Omental fat pad (tissue), 4 donors: Measurements from ENCODE around the gene PHLDA2. TPM values are rescaled to one million over a fixed set of nuclear protein-coding genes. Genes with fewer than 3 reads are reported as not detected.

Experiments
- ATAC-seq: fragments of 150-250 bp; one replicate; pipeline ENCODE4 v1.9.1; 2016; ENCODE audit warnings: mild to moderate bottlenecking, moderate library complexity; ENCODE audit not compliant: low FRiP score
- DNase-seq: peaks from one replicate; pipeline ENCODE4 v3.0.0-alpha.2; 2019; ENCODE audit warnings: low spot score
- CTCF ChIP-seq, 3 donors: fragments of 450-650 bp; IDR thresholded peaks; one replicate each; pipeline ENCODE4 v1.5.1; 2016 to 2017; ENCODE audit warnings: antibody characterized with exemption in 3 of 3, mild to moderate bottlenecking in 3 of 3, moderate library complexity in 2 of 3
- total RNA-seq, 4 donors: library from RNA; depleted of rRNA; stranded (reverse); fragments of >200 nt; gene quantifications; one replicate each; pipeline ENCODE4 v1.1.0, GENCODE V29; 2016

Gene PHLDA2
- total RNA-seq, 4 donors from 2014 or later: 3.8 to 10.2 (median 7.1) TPM; not detected in 1

DNA sequence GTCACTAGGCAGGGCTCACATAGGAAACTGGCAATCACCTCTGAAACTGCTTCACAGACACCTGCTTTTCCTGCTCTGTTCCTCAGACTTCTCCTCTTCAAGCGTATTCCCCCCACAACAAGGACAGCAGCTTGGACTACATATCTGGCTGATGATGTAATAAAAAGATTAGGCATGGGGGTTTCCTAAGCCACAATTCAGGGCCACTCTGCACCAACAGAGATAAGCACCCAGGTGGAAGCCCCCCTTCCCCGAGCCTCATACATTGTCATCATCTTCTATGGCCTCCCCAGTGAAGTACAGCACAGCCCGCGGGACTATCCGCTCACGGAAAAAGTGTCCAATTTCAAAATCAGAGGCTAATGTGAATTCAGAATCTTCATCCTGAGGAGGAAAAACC, 25.0 kb upstream of the PHLDA2 start:
- DNase-seq: no peak
- no peak for TF ChIP-seq CTCF (IDR thresholded peaks at IDR 0.05)
- ATAC-seq: no peak

DNA sequence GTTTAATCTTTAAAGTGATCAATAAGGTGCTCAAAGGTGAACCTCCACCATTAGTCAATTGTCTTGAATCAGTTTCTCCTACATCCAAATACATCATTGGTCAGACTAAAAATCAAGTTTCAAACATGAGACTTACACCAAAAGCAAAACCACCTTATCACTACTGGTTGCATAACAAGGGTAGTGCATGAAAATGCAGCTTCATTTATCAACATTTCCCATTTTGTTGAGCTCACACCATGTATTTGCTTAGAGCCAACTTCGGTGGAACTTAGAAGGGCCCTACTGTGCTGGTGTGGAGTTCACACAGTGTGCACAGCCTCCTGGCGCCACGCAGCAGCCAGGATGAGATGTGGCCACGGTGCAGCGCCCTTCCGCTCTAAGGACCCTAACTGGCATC, 23.1 kb upstream of the PHLDA2 start:
- DNase-seq (no peak), ATAC-seq (no peak)
- no peak for TF ChIP-seq CTCF (IDR thresholded peaks at IDR 0.05)

- no peak for TF ChIP-seq CTCF (IDR thresholded peaks at IDR 0.05)
- DNase-seq (no peak), ATAC-seq (no peak)
Measured at GRCh38 chr11:2951231-2952110, 22.3 kb upstream of the PHLDA2 start.

- ATAC-seq: no peak
- no peak for DNase-seq
- no peak for TF ChIP-seq CTCF (IDR thresholded peaks at IDR 0.05)
Measured at GRCh38 chr11:2950825-2951224, 21.6 kb upstream of the PHLDA2 start.

DNA sequence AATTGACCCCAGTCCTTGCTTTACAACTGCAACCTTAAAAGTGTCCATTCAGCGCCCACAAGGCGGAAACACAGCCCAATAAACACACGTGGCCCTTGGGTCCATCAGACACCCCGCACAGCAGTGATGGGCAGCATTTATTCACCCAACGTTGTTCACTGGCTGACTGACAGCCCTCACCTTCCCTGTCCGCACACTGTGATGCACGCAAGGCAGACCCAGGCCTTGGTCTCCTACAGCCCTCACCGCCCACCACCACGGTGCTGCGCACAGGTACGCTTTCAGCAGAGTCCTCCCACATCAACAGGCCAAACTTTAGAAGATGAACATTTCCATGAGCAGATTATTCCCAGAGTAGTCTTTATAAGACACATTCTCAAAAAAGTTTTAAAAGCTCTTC, 20.7 kb upstream of the PHLDA2 start:
- DNase-seq (no peak), ATAC-seq (no peak)
- no peak for TF ChIP-seq CTCF (IDR thresholded peaks at IDR 0.05)

DNA sequence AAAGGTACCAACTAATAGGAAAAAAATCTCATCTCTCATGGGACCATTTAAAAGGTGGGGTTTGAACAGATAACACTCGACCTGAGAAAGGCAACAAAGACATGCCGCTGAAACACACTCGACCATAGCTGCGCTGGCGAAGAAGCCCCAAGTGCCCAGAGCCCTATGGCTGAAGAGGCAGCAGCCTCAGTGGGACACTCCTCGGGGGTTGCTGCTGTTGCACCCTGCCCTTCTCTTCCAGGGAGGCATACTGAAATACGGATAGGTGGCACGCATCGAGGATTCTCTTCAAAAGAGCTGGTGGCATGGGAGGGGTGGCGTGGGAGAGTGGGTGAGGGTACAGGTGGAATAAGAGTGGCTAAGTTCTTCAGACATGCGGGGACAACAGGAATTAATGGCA, 18.5 kb upstream of the PHLDA2 start:
- TF ChIP-seq CTCF (IDR thresholded peaks at IDR 0.05): no peak
- ATAC-seq: no peak
- no peak for DNase-seq

DNA sequence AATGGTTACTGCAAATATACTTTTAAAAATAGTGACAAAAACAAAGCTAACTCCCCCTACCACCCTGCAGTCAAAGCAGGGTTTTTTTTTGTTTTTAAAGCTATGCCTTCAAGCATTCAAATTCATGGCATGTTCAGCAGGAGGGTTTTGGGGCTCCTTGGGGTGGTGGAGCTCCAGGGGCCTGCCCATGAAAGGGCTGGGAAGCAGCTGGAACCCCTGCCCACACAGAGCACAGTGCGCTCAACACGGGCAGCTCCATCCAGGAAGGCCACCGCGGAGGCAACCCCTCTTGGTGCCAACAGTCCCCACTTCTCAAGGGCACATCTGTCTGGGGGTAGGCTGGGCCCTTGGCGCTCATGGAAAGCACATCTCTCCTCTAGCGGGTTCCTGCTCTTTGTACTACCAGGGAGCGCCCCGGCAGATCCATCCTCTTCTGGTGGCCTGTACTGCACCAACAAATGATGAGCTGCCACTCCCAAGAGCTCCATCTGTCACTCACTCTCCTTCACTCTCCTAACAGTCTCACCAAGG, 16.6 kb upstream of the PHLDA2 start:
- DNase-seq (no peak), ATAC-seq (no peak)
- TF ChIP-seq CTCF (IDR thresholded peaks at IDR 0.05): no peak
